Calu3 (cell line): ENCODE data around the gene PICALM. TPM values are rescaled to one million over a fixed set of nuclear protein-coding genes. Genes with fewer than 3 reads are reported as not detected.
"Not testable (repeated sequence)": the region's sequence is repeated elsewhere in the genome, so short reads cannot be mapped to it uniquely, and the experiment has no call there.

Source experiments
- BruUV-seq: library from RNA; stranded (reverse); fragments of 400-500 nt; replicated peaks from 2 replicates; lab custom pipeline; 2021; lab: Mats Ljungman, UMichigan
- CTCF ChIA-PET: fragments of 300-600 bp; sonication (Branson Sonifier 250); formaldehyde crosslinking; loops from one replicate; lab custom pipeline; 2022; ENCODE audit warnings: antibody characterized with exemption; lab: Charles Lee
- DNase-seq: peaks from one replicate; pipeline ENCODE4 v3.0.0; 2022
- H3K27ac Mint-ChIP-seq: one replicate; pipeline ENCODE4 v1.8.0; 2022; ENCODE audit warnings: mixed read lengths; ENCODE audit not compliant: unreplicated experiment
- H3K27me3 Mint-ChIP-seq: one replicate; pipeline ENCODE4 v1.8.0; 2022; ENCODE audit warnings: mixed read lengths; ENCODE audit not compliant: unreplicated experiment
- H3K36me3 Mint-ChIP-seq: one replicate; pipeline ENCODE4 v1.8.0; 2022; ENCODE audit warnings: mild to moderate bottlenecking, moderate library complexity, mixed read lengths; ENCODE audit not compliant: insufficient read depth, unreplicated experiment
- H3K4me1 Mint-ChIP-seq: one replicate; pipeline ENCODE4 v1.8.0; 2022; ENCODE audit warnings: mild to moderate bottlenecking, low read depth, mixed read lengths; ENCODE audit not compliant: unreplicated experiment
- H3K4me3 Mint-ChIP-seq: one replicate; pipeline ENCODE4 v1.8.0; 2022; ENCODE audit warnings: mild to moderate bottlenecking, low read depth, moderate library complexity, mixed read lengths; ENCODE audit not compliant: unreplicated experiment
- H3K9me3 Mint-ChIP-seq: one replicate; pipeline ENCODE4 v1.8.0; 2022; ENCODE audit warnings: low read depth, mixed read lengths; ENCODE audit not compliant: unreplicated experiment
- CTCF ChIP-seq: fragments of 200-600 bp; IDR thresholded peaks from one replicate; pipeline ENCODE4 v1.8.0; 2022; ENCODE audit warnings: antibody characterized with exemption; ENCODE audit not compliant: unreplicated experiment
- intact Hi-C: fragments of 100-400 bp; cut with micrococcal nuclease; formaldehyde crosslinking; loops from one replicate; pipeline ENCODE4 v1.10.0; 2022; ENCODE audit not compliant: unreplicated experiment
- total RNA-seq: library from RNA; stranded (reverse); gene quantifications from 2 replicates; pipeline ENCODE4 v1.2.3, GENCODE V29; 2022

Gene PICALM
- total RNA-seq, 1 experiment from 2014 or later, result 124 TPM

- DNase-seq, result no peak
- CTCF ChIA-PET, result no interaction called here
- Mint-ChIP-seq H3K27ac (no peak overlapping the region), H3K4me1 (no peaks in the 10 kb centered on the region), H3K27me3 (no peaks in the 10 kb centered on the region), H3K36me3 (no peaks in the 10 kb centered on the region), H3K9me3 (no peaks in the 10 kb centered on the region), H3K4me3 (no peak overlapping the region)
- no TSS peak for BruUV-seq
- no peak for TF ChIP-seq CTCF
- intact Hi-C loops, result no loop called here
These were observed 38.0 kb upstream of the PICALM start for GRCh38 chr11:86106916-86107315.

- BruUV-seq, DNase-seq, CTCF ChIA-PET, H3K9me3 Mint-ChIP-seq, H3K27ac Mint-ChIP-seq, H3K4me3 Mint-ChIP-seq, H3K4me1 Mint-ChIP-seq, intact Hi-C loops, H3K36me3 Mint-ChIP-seq, H3K27me3 Mint-ChIP-seq: not testable (repeated sequence)
These were observed 37.1 kb upstream of the PICALM start for GRCh38 chr11:86106031-86106430.

- BruUV-seq, H3K4me1 Mint-ChIP-seq, H3K27me3 Mint-ChIP-seq, CTCF ChIA-PET, H3K9me3 Mint-ChIP-seq, H3K27ac Mint-ChIP-seq, intact Hi-C loops, H3K36me3 Mint-ChIP-seq, H3K4me3 Mint-ChIP-seq, DNase-seq: not testable (repeated sequence)
These were observed 36.7 kb upstream of the PICALM start for GRCh38 chr11:86105601-86106000.

- Mint-ChIP-seq H3K27ac (no peak overlapping the region), H3K4me1 (no peaks in the 10 kb centered on the region), H3K9me3 (no peaks in the 10 kb centered on the region), H3K27me3 (no peaks in the 10 kb centered on the region), H3K36me3 (no peaks in the 10 kb centered on the region), H3K4me3 (no peak overlapping the region)
- intact Hi-C loops, result no loop called here
- CTCF ChIA-PET, result no interaction called here
- no TSS peak for BruUV-seq
- no peak for TF ChIP-seq CTCF
- DNase-seq, result no peak
These were observed 34.9 kb upstream of the PICALM start for GRCh38 chr11:86103808-86104207.

GRCh38 chr11:86101941-86102407, 33.1 kb upstream of the PICALM start:
- CTCF ChIA-PET, result no interaction called here
- BruUV-seq, result no TSS peak
- H3K4me3 Mint-ChIP-seq, result no peak overlapping the region
- no peak for TF ChIP-seq CTCF
- H3K36me3 Mint-ChIP-seq, result no peaks in the 10 kb centered on the region
- H3K27ac Mint-ChIP-seq, result no peak overlapping the region
- H3K27me3 Mint-ChIP-seq, result no peaks in the 10 kb centered on the region
- no peaks in the 10 kb centered on the region for H3K9me3 Mint-ChIP-seq
- DNase-seq, result no peak
- no peaks in the 10 kb centered on the region for H3K4me1 Mint-ChIP-seq
- intact Hi-C loops, result no loop called here
